GM21786 (cell line): ENCODE results near the gene EGFL6.

ENCODE experiments used
- ATAC-seq: cut with Tn5 transposase; IDR thresholded peaks from one replicate; pipeline ENCODE4 v1.9.1; 2021; ENCODE audit not compliant: unreplicated experiment

The EGFL6 gene

GRCh38 chrX:13569479-13570260 lies at the start of gene EGFL6:
TSS of gene EGFL6 (plus strand) at chrX:13569601. CDS start at chrX:13569862, 261 bp downstream.
- ATAC-seq, result no peak

GRCh38 chrX:13520351-13520750 lies 49.0 kb upstream of the EGFL6 start:
- ATAC-seq, result no peak

GRCh38 chrX:13520936-13521335 lies 48.5 kb upstream of the EGFL6 start:
- ATAC-seq, result no peak

GRCh38 chrX:13522811-13523210 lies 46.6 kb upstream of the EGFL6 start:
- no peak for ATAC-seq

GRCh38 chrX:13533726-13534125 lies 35.7 kb upstream of the EGFL6 start:
- no peak for ATAC-seq

GRCh38 chrX:13535376-13536165 lies 33.8 kb upstream of the EGFL6 start:
- no peak for ATAC-seq

GRCh38 chrX:13536551-13536950 lies 32.9 kb upstream of the EGFL6 start:
- ATAC-seq, result no peak

- ATAC-seq, result no peak
Observed at GRCh38 chrX:13538414-13538813, 31.0 kb upstream of the EGFL6 start.

- no peak for ATAC-seq
Observed at GRCh38 chrX:13540602-13541001, 28.8 kb upstream of the EGFL6 start.

- no peak for ATAC-seq
Observed at GRCh38 chrX:13545726-13546125, 23.7 kb upstream of the EGFL6 start.

GRCh38 chrX:13547671-13548070 lies 21.7 kb upstream of the EGFL6 start:
- no peak for ATAC-seq

- no peak for ATAC-seq
Observed at GRCh38 chrX:13550346-13550745, 19.1 kb upstream of the EGFL6 start.

GRCh38 chrX:13551610-13552009 lies 17.8 kb upstream of the EGFL6 start:
- no peak for ATAC-seq

GRCh38 chrX:13552892-13553291 lies 16.5 kb upstream of the EGFL6 start:
- no peak for ATAC-seq

GRCh38 chrX:13565511-13565910 lies 3.9 kb upstream of the EGFL6 start:
- no peak for ATAC-seq

GRCh38 chrX:13570261-13570605 lies 832 bp downstream of the EGFL6 start:
- no peak for ATAC-seq

GRCh38 chrX:13571136-13571535 lies 1.7 kb downstream of the EGFL6 start:
- ATAC-seq, result no peak

GRCh38 chrX:13574600-13574999 lies 5.2 kb downstream of the EGFL6 start:
- ATAC-seq, result no peak

GRCh38 chrX:13579661-13580060 lies 10.3 kb downstream of the EGFL6 start:
- ATAC-seq, result no peak

- no peak for ATAC-seq
Observed at GRCh38 chrX:13581554-13581953, 12.2 kb downstream of the EGFL6 start.

- no peak for ATAC-seq
Observed at GRCh38 chrX:13587786-13588477, 18.5 kb downstream of the EGFL6 start.

GRCh38 chrX:13590207-13590606 lies 20.8 kb downstream of the EGFL6 start:
- no peak for ATAC-seq
